ENCODE measurements around the gene KNDC1. TPM values are rescaled to one million over a fixed set of nuclear protein-coding genes. Genes with fewer than 3 reads are reported as not detected.

The KNDC1 gene
- total and polyA plus RNA-seq, 2 of the 4 experiments (the other 2 are of a cell fraction) = 0.18 to 1.1 TPM

DNA sequence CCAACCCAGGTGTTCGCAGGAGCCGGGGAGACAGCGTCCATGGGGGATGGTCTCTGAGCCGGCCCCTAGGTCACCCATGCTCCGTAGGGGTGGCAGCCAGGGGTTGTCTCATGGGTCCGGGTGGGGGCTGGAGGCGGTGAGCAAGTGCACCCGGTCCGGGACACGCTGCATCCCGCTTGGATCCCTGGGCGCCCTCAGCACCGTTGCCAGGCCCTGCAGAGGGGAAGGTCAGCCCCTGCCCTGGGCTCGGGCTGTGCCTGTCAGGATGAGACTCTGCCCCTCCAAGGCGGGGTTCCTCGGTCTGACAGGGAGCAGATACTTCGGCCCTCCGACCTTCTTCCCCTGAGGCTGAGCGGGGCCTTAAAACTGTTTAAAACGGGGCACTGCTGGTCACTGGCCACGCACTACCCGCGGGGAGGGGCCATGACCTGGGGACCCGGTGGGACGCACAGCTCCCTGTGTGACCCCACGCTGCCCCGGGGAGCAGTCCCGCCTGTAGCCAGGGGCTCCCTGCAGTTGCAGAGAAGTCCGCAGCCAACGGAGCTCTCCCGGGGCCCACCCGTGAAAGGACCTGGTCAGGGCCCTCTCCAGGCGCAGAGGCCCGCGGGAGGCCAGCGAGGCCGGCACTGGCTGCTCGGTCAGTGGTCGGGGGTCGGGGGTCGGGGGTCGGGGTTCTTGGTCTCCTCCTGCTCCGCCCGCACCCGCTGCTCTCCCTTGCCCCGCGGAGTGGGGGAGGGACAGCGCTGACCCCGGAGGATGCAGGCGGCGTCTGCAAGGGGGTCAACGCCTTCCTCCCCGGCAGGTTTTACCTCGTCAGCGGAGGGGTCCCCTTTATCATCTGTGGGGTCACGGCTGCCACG lies 33.4 kb upstream of the KNDC1 start (continued):
- TF ChIP-seq, protein P1, sequence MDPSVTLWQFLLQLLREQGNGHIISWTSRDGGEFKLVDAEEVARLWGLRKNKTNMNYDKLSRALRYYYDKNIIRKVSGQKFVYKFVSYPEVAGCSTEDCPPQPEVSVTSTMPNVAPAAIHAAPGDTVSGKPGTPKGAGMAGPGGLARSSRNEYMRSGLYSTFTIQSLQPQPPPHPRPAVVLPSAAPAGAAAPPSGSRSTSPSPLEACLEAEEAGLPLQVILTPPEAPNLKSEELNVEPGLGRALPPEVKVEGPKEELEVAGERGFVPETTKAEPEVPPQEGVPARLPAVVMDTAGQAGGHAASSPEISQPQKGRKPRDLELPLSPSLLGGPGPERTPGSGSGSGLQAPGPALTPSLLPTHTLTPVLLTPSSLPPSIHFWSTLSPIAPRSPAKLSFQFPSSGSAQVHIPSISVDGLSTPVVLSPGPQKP (IDR thresholded peaks at IDR 0.05; ENCODE audit: borderline replicate concordance, low read depth, low read length) = no peak

DNA sequence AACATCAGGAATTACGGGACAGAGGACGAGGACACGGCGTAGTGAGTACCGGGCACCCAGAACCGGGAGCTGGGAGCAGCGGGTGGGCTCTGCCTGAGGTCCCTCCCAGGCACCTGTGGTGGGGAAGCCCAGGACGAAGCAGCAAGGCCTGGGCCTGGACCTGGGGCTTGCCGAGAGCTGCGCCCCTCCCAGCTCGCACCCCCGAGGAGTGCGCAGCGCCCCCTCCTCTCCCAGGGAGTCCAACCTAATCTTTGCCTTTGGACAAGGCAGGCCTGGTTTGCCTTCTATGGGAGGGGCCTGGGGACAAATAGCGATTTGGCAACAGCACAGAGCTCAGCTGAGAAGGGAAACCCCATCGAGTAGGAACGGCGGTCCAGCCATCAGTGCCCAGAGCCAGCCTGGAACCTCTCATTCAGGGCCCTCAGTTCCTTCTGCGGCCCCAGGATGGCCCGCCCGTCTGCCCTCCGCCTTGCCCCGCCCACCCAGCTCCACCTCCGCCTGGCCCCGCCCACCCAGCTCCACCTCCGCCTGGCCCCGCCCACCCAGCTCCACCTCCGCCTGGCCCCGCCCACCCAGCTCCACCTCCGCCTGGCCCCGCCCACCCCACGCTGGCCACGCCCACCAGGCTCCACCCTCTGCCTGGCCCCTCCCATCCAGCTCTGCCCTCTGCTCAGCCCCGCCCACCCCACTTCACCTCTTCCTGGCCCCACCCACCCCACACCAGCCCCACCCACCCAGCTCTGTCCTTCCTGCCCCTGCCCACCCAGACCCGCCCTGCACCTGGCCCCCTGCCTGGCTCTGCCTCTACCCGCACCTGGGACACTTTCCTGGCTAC lies 32.5 kb upstream of the KNDC1 start:
- no peak overlapping the region for H3K4me3 ChIP-seq (ENCODE audit: insufficient read depth, low read depth, low read length)
- H3K56ac ChIP-seq (ENCODE audit: extremely low read depth, insufficient read depth, low read length) = no peak overlapping the region
- H3K4me2 ChIP-seq (ENCODE audit: low read depth, low read length) = no peak overlapping the region
- no peak overlapping the region for H2BK120ac ChIP-seq (ENCODE audit: low read depth, low read length)
- H4K20me1 ChIP-seq (ENCODE audit: insufficient read depth, low read length) = no peaks in the 10 kb centered on the region
- H3K27me3 ChIP-seq (ENCODE audit: control insufficient read depth, insufficient read depth, low read length) = no peaks in the 10 kb centered on the region; the same call in 1 of the 2 replicates
- dilution Hi-C loops (cut with HindIII; ENCODE audit: low sequenced_read_pairs, unreplicated experiment) = no loop called here
- H3K36me3 ChIP-seq (ENCODE audit: control insufficient read depth, insufficient read depth, low read length) = no peaks in the 10 kb centered on the region
- H2BK5ac ChIP-seq (ENCODE audit: low read depth, low read length, poor library complexity, severe bottlenecking) = no peak overlapping the region
- CTCF ChIA-PET = no interaction called here
- no peak overlapping the region for H4K5ac ChIP-seq (ENCODE audit: low read depth, low read length)
- no peak overlapping the region for H3K4ac ChIP-seq (ENCODE audit: low read depth, low read length)
- H3K14ac ChIP-seq (replicated peaks; ENCODE audit: low read depth, low read length) = no peak overlapping the region
- H4K8ac ChIP-seq (ENCODE audit: low read depth in 2 of 2, low read length in 2 of 2) = no peak overlapping the region
- H3K9me3 ChIP-seq (ENCODE audit: control insufficient read depth, insufficient read depth, low read length) = peaks cover 3% of the 10 kb centered on the region; the same call in 1 of the 2 replicates
- H2AK9ac ChIP-seq (replicated peaks; ENCODE audit: low read depth, low read length, poor library complexity) = no peak overlapping the region
- ATAC-seq (ENCODE audit: low read depth) (no peak), DNase-seq (no peak)
- H3K18ac ChIP-seq (ENCODE audit: low read depth, low read length) = no peak overlapping the region
- POLR2A ChIA-PET (ENCODE audit: unreplicated experiment) = no interaction called here
- no peaks in the 10 kb centered on the region for H3K79me1 ChIP-seq (ENCODE audit: low read depth in 1 of 2, low read length in 2 of 2)
- no peaks in the 10 kb centered on the region for H3K4me1 ChIP-seq (ENCODE audit: control insufficient read depth, insufficient read depth, low read length)
- H4K91ac ChIP-seq (ENCODE audit: insufficient read depth, low read depth, low read length) = no peak overlapping the region
- intact Hi-C loops (cut with micrococcal nuclease) = no loop called here
- H3K27ac ChIP-seq (ENCODE audit: insufficient read depth, low read length) = no peak overlapping the region
- no peak overlapping the region for H2AK5ac ChIP-seq (ENCODE audit: low read depth, low read length)
- H2BK15ac ChIP-seq (ENCODE audit: low read depth, low read length) = no peak overlapping the region
- H3K23ac ChIP-seq (ENCODE audit: low read depth, low read length) = no peak overlapping the region
- no peak overlapping the region for H2BK20ac ChIP-seq (ENCODE audit: low read depth, low read length)
- H2AFZ ChIP-seq (replicated peaks; ENCODE audit: low read length, poor library complexity) = no peak overlapping the region
- in situ Hi-C loops (cut with MboI; ENCODE audit: low sequenced_read_pairs) = loop anchor here (25.0 kb wide), 1 partner anchor 465 kb away; no protein-coding TSS in a partner anchor
- H3K9ac ChIP-seq (ENCODE audit: low read depth, low read length) = no peak overlapping the region
- no peaks in the 10 kb centered on the region for H3K9me1 ChIP-seq (ENCODE audit: insufficient read depth, low read length)
- WGBS, 2 experiments (ENCODE audit: extremely low coverage in 2 of 2, insufficient read length in 1 of 2) = 76% methylated on average over 4 of the region's 36 CpGs; no CpG with 5 or more reads in 1 of the 2 experiments
- BruUV-seq (replicated peaks) = no TSS peak
- no peak for TF ChIP-seq MXI1 (IDR thresholded peaks at IDR 0.05; ENCODE audit: borderline replicate concordance, low read depth, low read length)
- no peak for TF ChIP-seq RFX5 (IDR thresholded peaks at IDR 0.05; ENCODE audit: low read depth, low read length)
- no peak for TF ChIP-seq FOS (IDR thresholded peaks at IDR 0.05; ENCODE audit: low read depth, low read length)
- no peak for TF ChIP-seq POLR2A (IDR thresholded peaks at IDR 0.05; ENCODE audit: low read depth, low read length)
- no peak for TF ChIP-seq MAZ (IDR thresholded peaks at IDR 0.05; ENCODE audit: borderline replicate concordance, low read depth, low read length)
- TF ChIP-seq RAD21 (IDR thresholded peaks at IDR 0.05; ENCODE audit: low read length) = no peak
- no peak for TF ChIP-seq CHD1 (IDR thresholded peaks at IDR 0.05; ENCODE audit: low read depth, low read length)
- no peak for TF ChIP-seq NFE2L2 (IDR thresholded peaks at IDR 0.05; ENCODE audit: low read depth, low read length)
- TF ChIP-seq SMC3 (IDR thresholded peaks at IDR 0.05; ENCODE audit: low read depth, low read length) = no peak
- TF ChIP-seq RCOR1 (IDR thresholded peaks at IDR 0.05; ENCODE audit: insufficient replicate concordance, low read length) = no peak
- TF ChIP-seq USF2 (IDR thresholded peaks at IDR 0.05; ENCODE audit: low read depth, low read length) = no peak
